ENCODE measurements around the gene KITLG. TPM values are rescaled to one million over a fixed set of nuclear protein-coding genes. Genes with fewer than 3 reads are reported as not detected.
A peak's percentile ranks its signal among the peaks of the same experiment; 100 is the strongest.

KITLG gene
- polyA plus RNA-seq, 1 donor (not counting 4 experiments of a cell fraction or from before 2014, with no cell fraction given) = 21.2 TPM

DNA sequence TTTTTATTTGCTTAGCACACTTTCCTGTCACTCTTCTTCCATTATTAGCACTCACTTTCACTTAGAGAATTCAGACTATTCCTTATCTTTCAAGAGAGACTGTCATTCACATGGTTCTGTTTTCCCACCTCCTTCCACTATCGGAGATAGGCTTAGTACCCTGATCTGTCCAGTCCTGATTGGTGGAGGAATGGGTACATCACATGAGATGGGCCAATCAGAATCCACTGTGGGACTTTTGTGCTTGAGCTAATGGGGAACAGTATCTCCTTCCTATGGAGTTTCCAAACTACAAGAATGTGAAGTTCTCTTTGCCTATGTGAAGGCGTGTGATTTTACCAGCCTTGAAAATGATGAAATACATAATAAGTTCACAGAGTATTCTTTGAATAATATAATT, 4.8 kb upstream of the KITLG start:
- Histone ChIP-seq H3K27me3 (ENCODE audit: control insufficient read depth, extremely low read depth, insufficient read depth, low read length) (no peaks in the 10 kb centered on the region), H3K9ac (ENCODE audit: control insufficient read depth, extremely low read depth, insufficient read depth, low read length) (no peak overlapping the region), H4K20me1 (ENCODE audit: control insufficient read depth, extremely low read depth, insufficient read depth, low read length) (no peaks in the 10 kb centered on the region), H3K36me3 (ENCODE audit: control insufficient read depth in 2 of 2, extremely low read depth in 1 of 2, insufficient read depth in 2 of 2, low read length in 2 of 2) (no peaks in the 10 kb centered on the region), H3K27ac (ENCODE audit: control insufficient read depth, insufficient read depth, low read length) (no peak overlapping the region), H3K4me2 (ENCODE audit: control insufficient read depth, extremely low read depth, insufficient read depth, low read depth, low read length) (no peak overlapping the region), H3K79me2 (ENCODE audit: control insufficient read depth, insufficient read depth, low read length) (no peaks in the 10 kb centered on the region), H3K4me3 (ENCODE audit: control insufficient read depth in 2 of 3, extremely low read depth in 1 of 3, insufficient read depth in 2 of 3, low read depth in 1 of 3, low read length in 3 of 3) (no peak overlapping the region), H2AFZ (ENCODE audit: control insufficient read depth, low read length) (no peak overlapping the region), H3K4me1 (ENCODE audit: control insufficient read depth, extremely low read depth, insufficient read depth, low read length) (no peaks in the 10 kb centered on the region), H3K9me1 (ENCODE audit: control insufficient read depth, extremely low read depth, insufficient read depth, low read length) (no peaks in the 10 kb centered on the region), H3K9me3 (ENCODE audit: control insufficient read depth, low read depth, low read length) (peaks cover 3% of the 10 kb centered on the region)
- TF ChIP-seq EZH2 (IDR thresholded peaks at IDR 0.05; ENCODE audit: low read length) = no peak
- TF ChIP-seq, protein P1, sequence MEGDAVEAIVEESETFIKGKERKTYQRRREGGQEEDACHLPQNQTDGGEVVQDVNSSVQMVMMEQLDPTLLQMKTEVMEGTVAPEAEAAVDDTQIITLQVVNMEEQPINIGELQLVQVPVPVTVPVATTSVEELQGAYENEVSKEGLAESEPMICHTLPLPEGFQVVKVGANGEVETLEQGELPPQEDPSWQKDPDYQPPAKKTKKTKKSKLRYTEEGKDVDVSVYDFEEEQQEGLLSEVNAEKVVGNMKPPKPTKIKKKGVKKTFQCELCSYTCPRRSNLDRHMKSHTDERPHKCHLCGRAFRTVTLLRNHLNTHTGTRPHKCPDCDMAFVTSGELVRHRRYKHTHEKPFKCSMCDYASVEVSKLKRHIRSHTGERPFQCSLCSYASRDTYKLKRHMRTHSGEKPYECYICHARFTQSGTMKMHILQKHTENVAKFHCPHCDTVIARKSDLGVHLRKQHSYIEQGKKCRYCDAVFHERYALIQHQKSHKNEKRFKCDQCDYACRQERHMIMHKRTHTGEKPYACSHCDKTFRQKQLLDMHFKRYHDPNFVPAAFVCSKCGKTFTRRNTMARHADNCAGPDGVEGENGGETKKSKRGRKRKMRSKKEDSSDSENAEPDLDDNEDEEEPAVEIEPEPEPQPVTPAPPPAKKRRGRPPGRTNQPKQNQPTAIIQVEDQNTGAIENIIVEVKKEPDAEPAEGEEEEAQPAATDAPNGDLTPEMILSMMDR (optimal IDR thresholded peaks at IDR 0.05 in 1 of 3, IDR thresholded peaks at IDR 0.05 in 1 of 3, conservative IDR thresholded peaks at IDR 0.05 in 1 of 3; ENCODE audit: extremely low read depth in 1 of 3, insufficient read depth in 2 of 3, low read length in 3 of 3) = no peak
- no peak for FAIRE-seq
- dilution Hi-C loops (cut with MboI; ENCODE audit: extremely low pct_ligation_motif_present, low sequenced_read_pairs) = no loop called here
- DNase-seq (ENCODE audit: low read depth, low spot score) = no peak

DNA sequence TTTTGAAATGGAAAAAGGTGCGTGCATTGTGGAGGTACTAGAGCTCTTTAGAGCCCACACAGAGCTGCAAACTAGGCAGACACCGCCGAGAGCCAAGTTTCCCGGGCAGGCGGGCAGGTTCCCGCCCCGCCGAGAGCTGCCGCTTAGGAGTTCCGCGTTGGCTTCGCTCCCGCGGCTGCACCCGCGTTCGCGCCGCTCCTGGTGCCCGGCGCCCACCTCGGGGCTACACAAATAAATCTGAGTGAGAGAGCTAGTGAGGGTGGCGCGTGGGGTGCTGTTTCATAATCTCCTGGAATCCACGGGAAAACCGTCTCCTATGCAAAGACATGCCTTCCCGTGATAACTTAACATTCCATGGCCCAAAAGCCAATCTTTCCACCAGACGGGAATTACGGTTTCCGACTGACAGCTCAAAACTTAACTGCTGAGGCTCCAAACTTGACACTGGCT, 645 bp downstream of the KITLG start:
- Histone ChIP-seq H3K4me2 (ENCODE audit: control insufficient read depth, extremely low read depth, insufficient read depth, low read depth, low read length) (peak overlapping the region; percentile 72), H3K36me3 (ENCODE audit: control insufficient read depth in 2 of 2, extremely low read depth in 1 of 2, insufficient read depth in 2 of 2, low read length in 2 of 2) (no peaks in the 10 kb centered on the region), H3K9ac (ENCODE audit: control insufficient read depth, extremely low read depth, insufficient read depth, low read length) (peak overlapping the region; percentile 83), H3K4me1 (ENCODE audit: control insufficient read depth, extremely low read depth, insufficient read depth, low read length) (peaks cover 36% of the 10 kb centered on the region), H3K27me3 (ENCODE audit: control insufficient read depth, extremely low read depth, insufficient read depth, low read length) (no peaks in the 10 kb centered on the region), H4K20me1 (ENCODE audit: control insufficient read depth, extremely low read depth, insufficient read depth, low read length) (no peaks in the 10 kb centered on the region), H3K79me2 (ENCODE audit: control insufficient read depth, insufficient read depth, low read length) (peaks cover 50% of the 10 kb centered on the region), H3K27ac (ENCODE audit: control insufficient read depth, insufficient read depth, low read length) (peak overlapping the region; percentile 77), H3K9me1 (ENCODE audit: control insufficient read depth, extremely low read depth, insufficient read depth, low read length) (no peaks in the 10 kb centered on the region), H2AFZ (ENCODE audit: control insufficient read depth, low read length) (peak overlapping the region; percentile 93), H3K4me3 (ENCODE audit: control insufficient read depth in 2 of 3, extremely low read depth in 1 of 3, insufficient read depth in 2 of 3, low read depth in 1 of 3, low read length in 3 of 3) (peak overlapping the region; percentile 73 to 95 (median 84)), H3K9me3 (ENCODE audit: control insufficient read depth, low read depth, low read length) (no peaks in the 10 kb centered on the region)
- dilution Hi-C loops (cut with MboI; ENCODE audit: extremely low pct_ligation_motif_present, low sequenced_read_pairs) = no loop called here
- TF ChIP-seq, protein P1 (optimal IDR thresholded peaks at IDR 0.05 in 1 of 3, IDR thresholded peaks at IDR 0.05 in 1 of 3, conservative IDR thresholded peaks at IDR 0.05 in 1 of 3; ENCODE audit: extremely low read depth in 1 of 3, insufficient read depth in 2 of 3, low read length in 3 of 3) = no peak
- no peak for TF ChIP-seq EZH2 (IDR thresholded peaks at IDR 0.05; ENCODE audit: low read length)
- DNase-seq (ENCODE audit: low read depth, low spot score) (no peak), FAIRE-seq (peak; percentile 17)

All from keratinocyte (primary cell).